HepG2 (cell line): ENCODE results near the gene RRP36. TPM values are rescaled to one million over a fixed set of nuclear protein-coding genes. Genes with fewer than 3 reads are reported as not detected.

Experiments used
- AGO1 ChIP-seq: fragments of 200-400 bp; formaldehyde crosslinking; IDR thresholded peaks from 2 replicates; pipeline ENCODE4 v1.6.1; 2017; ENCODE audit warnings: mild to moderate bottlenecking, low read depth, low read length, moderate library complexity; ENCODE audit not compliant: poor library complexity, severe bottlenecking
- ARNTL ChIP-seq: sonication (generic); formaldehyde crosslinking; IDR thresholded peaks from 2 replicates; pipeline ENCODE4 v1.4.0; 2020; ENCODE audit warnings: mild to moderate bottlenecking, missing genetic modification reagents
- ATF7-NPFF ChIP-seq: sonication (generic); formaldehyde crosslinking; IDR thresholded peaks from 2 replicates; pipeline ENCODE4 v1.8.1; 2023; ENCODE audit warnings: mild to moderate bottlenecking, low read depth, missing genetic modification reagents, moderate library complexity
- CBX2 ChIP-seq, 2 experiments: fragments of 200-600 bp in 1 of 2; sonication (generic); formaldehyde crosslinking in 1 of 2; IDR thresholded peaks; 2 replicates each; pipeline versions ENCODE4 v1.7.0 to v1.8.1; 2018 to 2022; ENCODE audit warnings: low read depth in 2 of 2, low read length in 1 of 2, mild to moderate bottlenecking in 1 of 2, missing genetic modification reagents in 1 of 2
- ELF4 ChIP-seq: sonication (generic); formaldehyde crosslinking; IDR thresholded peaks from 2 replicates; pipeline ENCODE4 v1.5.0; 2020; ENCODE audit warnings: missing genetic modification reagents, mild to moderate bottlenecking, moderate library complexity, borderline replicate concordance
- FOXC1 ChIP-seq: sonication (generic); formaldehyde crosslinking; IDR thresholded peaks from 2 replicates; pipeline ENCODE4 v1.8.0; 2022; ENCODE audit warnings: mild to moderate bottlenecking, missing genetic modification reagents, borderline replicate concordance
- HMG20B ChIP-seq: conservative IDR thresholded peaks from 2 replicates; pipeline ENCODE4 v1.6.1; 2016; ENCODE audit warnings: missing genetic modification reagents, missing compliant biosample characterization
- NFE2 ChIP-seq: sonication (generic); formaldehyde crosslinking; IDR thresholded peaks from 2 replicates; pipeline ENCODE4 v1.4.0; 2020; ENCODE audit warnings: missing genetic modification reagents
- PAX8 ChIP-seq: sonication (generic); formaldehyde crosslinking; IDR thresholded peaks from 2 replicates; pipeline ENCODE4 v1.8.0; 2022; ENCODE audit warnings: mild to moderate bottlenecking, missing genetic modification reagents, borderline replicate concordance
- ZBTB7A ChIP-seq: sonication (generic); formaldehyde crosslinking; IDR thresholded peaks from 2 replicates; pipeline ENCODE4 v1.8.0; 2022; ENCODE audit warnings: mild to moderate bottlenecking, missing genetic modification reagents
- ZNF205 ChIP-seq: IDR thresholded peaks from 2 replicates; pipeline ENCODE4 v1.6.1; 2018; ENCODE audit warnings: missing biosample characterization, missing genetic modification reagents
- ZNF451 ChIP-seq: sonication (generic); formaldehyde crosslinking; IDR thresholded peaks from 2 replicates; pipeline ENCODE4 v1.5.0; 2020; ENCODE audit warnings: mild to moderate bottlenecking, missing genetic modification reagents
- ZNF775 ChIP-seq: sonication (generic); formaldehyde crosslinking; IDR thresholded peaks from 2 replicates; pipeline ENCODE4 v1.4.0; 2020; ENCODE audit warnings: missing genetic modification reagents, mild to moderate bottlenecking, moderate library complexity, borderline replicate concordance
- polyA plus RNA-seq, 8 experiments: library from polyadenylated mRNA; depleted of rRNA in 3 of 8; stranded (reverse) in 7 of 8; unstranded in 1 of 8; fragments of >200 nt; fragmentation: Illumina TruSeq in 4 of 8; extraction: Trizol in 4 of 8; gene quantifications; 2 replicates each; pipeline versions ENCODE4 v1.2.1 to v1.2.3, GENCODE V29; 2011 to 2016; ENCODE audit warnings: low read depth in 4 of 8, missing spikeins in 1 of 8, mixed read lengths in 1 of 8; ENCODE audit not compliant: insufficient read depth in 1 of 8
- total RNA-seq, 5 experiments: library from RNA; depleted of rRNA; stranded (reverse); fragments of >200 nt; fragmentation: Illumina TruSeq; extraction: Trizol; gene quantifications; 2 replicates each; pipeline ENCODE4 v1.2.3, GENCODE V29; 2016; ENCODE audit warnings: low read depth in 1 of 5
- TF ChIP-seq, protein P1 (sequence below), 2 experiments: sonication (generic) in 1 of 2; formaldehyde crosslinking in 1 of 2; IDR thresholded peaks; 2 replicates each; pipeline versions ENCODE4 v1.4.0 to v1.6.1; 2016 to 2020; ENCODE audit warnings: borderline replicate concordance in 1 of 2, low read depth in 1 of 2, mild to moderate bottlenecking in 1 of 2, missing genetic modification reagents in 1 of 2
- TF ChIP-seq, protein P2 (sequence below): sonication (generic); formaldehyde crosslinking; IDR thresholded peaks from 2 replicates; pipeline ENCODE4 v1.8.1; 2022; ENCODE audit warnings: low read depth, mild to moderate bottlenecking, missing genetic modification reagents
- TF ChIP-seq, protein P3 (sequence below): IDR thresholded peaks from 2 replicates; pipeline ENCODE4 v1.6.1; 2016; ENCODE audit warnings: missing biosample characterization, missing genetic modification reagents, low read depth
- TF ChIP-seq, protein P4 (sequence below): IDR thresholded peaks from 2 replicates; pipeline ENCODE4 v1.6.1; 2016; ENCODE audit warnings: missing compliant biosample characterization, missing genetic modification reagents, borderline replicate concordance

RRP36 gene
- total and polyA plus RNA-seq, 2 of the 13 experiments (the other 11 are each of a cell fraction or from before 2014, with no cell fraction given) = 29.5 to 144 TPM

DNA sequence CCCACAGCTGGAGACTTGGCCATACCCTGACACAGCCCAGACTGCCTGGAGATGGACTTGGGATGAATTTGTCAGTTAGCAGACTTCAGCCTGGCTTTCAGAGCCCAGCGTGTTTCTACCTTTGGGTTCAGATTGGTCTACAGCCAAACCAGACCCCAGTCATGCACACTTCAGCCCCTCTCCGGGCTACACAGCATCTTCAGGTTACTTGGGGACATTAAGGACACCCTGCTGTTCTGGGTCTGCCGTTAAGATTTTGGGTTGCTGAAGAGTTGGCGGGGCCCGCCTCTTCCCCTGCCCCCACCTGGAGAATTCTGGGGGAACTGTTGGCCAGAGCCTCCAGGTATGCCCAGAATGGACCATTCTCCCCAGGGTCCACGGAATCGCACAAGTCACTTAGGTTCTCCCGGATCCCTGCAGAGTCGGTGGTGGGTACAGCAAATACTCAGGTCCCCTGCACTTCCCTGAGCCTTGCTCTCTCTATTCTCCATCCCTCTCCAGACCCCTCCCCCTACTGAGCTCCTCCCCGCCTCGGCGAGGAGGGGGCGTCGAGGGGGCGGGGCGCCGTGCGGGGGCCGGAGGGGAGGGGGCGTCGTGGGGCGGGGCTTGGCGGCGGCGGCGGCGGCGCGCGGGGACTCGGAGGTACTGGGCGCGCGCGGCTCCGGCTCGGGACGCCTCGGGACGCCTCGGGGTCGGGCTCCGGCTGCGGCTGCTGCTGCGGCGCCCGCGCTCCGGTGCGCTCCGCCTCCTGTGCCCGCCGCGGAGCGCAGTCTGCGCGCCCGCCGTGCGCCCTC, 54.4 kb downstream of the RRP36 start, which contains the start of gene PTK7 (continued):
- TF ChIP-seq, protein P1, sequence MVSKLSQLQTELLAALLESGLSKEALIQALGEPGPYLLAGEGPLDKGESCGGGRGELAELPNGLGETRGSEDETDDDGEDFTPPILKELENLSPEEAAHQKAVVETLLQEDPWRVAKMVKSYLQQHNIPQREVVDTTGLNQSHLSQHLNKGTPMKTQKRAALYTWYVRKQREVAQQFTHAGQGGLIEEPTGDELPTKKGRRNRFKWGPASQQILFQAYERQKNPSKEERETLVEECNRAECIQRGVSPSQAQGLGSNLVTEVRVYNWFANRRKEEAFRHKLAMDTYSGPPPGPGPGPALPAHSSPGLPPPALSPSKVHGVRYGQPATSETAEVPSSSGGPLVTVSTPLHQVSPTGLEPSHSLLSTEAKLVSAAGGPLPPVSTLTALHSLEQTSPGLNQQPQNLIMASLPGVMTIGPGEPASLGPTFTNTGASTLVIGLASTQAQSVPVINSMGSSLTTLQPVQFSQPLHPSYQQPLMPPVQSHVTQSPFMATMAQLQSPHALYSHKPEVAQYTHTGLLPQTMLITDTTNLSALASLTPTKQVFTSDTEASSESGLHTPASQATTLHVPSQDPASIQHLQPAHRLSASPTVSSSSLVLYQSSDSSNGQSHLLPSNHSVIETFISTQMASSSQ (IDR thresholded peaks at IDR 0.05; ENCODE audit: low read depth) = no peak
- TF ChIP-seq, protein P1 (CRISPR knock-in tag; IDR thresholded peaks at IDR 0.05; ENCODE audit: borderline replicate concordance) = 0 out of 2 replicates have a peak, but pooled peaks have one; percentile 7
- TF ChIP-seq CBX2 (IDR thresholded peaks at IDR 0.05; ENCODE audit: low read depth, low read length) = no peak
- TF ChIP-seq CBX2 (CRISPR knock-in tag; IDR thresholded peaks at IDR 0.05; ENCODE audit: low read depth) = no peak
- TF ChIP-seq ZNF205 (CRISPR knock-in tag) = no peak
- TF ChIP-seq, protein P2, sequence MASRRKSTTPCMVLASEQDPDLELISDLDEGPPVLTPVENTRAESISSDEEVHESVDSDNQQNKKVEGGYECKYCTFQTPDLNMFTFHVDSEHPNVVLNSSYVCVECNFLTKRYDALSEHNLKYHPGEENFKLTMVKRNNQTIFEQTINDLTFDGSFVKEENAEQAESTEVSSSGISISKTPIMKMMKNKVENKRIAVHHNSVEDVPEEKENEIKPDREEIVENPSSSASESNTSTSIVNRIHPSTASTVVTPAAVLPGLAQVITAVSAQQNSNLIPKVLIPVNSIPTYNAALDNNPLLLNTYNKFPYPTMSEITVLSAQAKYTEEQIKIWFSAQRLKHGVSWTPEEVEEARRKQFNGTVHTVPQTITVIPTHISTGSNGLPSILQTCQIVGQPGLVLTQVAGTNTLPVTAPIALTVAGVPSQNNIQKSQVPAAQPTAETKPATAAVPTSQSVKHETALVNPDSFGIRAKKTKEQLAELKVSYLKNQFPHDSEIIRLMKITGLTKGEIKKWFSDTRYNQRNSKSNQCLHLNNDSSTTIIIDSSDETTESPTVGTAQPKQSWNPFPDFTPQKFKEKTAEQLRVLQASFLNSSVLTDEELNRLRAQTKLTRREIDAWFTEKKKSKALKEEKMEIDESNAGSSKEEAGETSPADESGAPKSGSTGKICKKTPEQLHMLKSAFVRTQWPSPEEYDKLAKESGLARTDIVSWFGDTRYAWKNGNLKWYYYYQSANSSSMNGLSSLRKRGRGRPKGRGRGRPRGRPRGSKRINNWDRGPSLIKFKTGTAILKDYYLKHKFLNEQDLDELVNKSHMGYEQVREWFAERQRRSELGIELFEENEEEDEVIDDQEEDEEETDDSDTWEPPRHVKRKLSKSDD (CRISPR knock-in tag) = no peak
- TF ChIP-seq ZBTB7A = peak; percentile 80; the same call in 1 of the 2 replicates
- TF ChIP-seq, protein P3, sequence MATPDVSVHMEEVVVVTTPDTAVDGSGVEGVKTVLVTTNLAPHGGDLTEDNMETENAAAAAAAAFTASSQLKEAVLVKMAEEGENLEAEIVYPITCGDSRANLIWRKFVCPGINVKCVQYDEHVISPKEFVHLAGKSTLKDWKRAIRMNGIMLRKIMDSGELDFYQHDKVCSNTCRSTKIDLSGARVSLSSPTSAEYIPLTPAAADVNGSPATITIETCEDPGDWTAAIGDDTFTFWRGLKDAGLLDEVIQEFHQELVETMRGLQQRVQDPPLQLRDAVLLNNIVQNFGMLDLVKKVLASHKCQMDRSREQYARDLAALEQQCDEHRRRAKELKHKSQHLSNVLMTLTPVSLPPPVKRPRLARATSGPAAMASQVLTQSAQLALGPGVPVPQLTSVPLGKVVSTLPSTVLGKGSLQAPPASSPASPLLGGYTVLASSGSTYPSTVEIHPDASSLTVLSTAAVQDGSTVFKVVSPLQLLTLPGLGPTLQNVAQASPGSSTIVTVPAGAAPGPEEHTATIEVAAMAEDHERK (CRISPR knock-in tag) = peak; percentile 36; the same call in 1 of the 2 replicates
- no peak for TF ChIP-seq PAX8 (CRISPR knock-in tag)
- TF ChIP-seq FOXC1 = no peak
- no peak for TF ChIP-seq HMG20B
- no peak for TF ChIP-seq ZNF451 (CRISPR knock-in tag)
- no peak for TF ChIP-seq ARNTL (CRISPR knock-in tag)
- peak; percentile 74; the same call in 1 of the 2 replicates for TF ChIP-seq ATF7-NPFF (CRISPR knock-in tag)
- TF ChIP-seq NFE2 (CRISPR knock-in tag) = no peak
- TF ChIP-seq ZNF775 (CRISPR knock-in tag) = no peak
- 0 out of 2 replicates have a peak, but pooled peaks have one; percentile 7 for TF ChIP-seq ELF4 (CRISPR knock-in tag)
- TF ChIP-seq AGO1 = no peak
- TF ChIP-seq, protein P4, sequence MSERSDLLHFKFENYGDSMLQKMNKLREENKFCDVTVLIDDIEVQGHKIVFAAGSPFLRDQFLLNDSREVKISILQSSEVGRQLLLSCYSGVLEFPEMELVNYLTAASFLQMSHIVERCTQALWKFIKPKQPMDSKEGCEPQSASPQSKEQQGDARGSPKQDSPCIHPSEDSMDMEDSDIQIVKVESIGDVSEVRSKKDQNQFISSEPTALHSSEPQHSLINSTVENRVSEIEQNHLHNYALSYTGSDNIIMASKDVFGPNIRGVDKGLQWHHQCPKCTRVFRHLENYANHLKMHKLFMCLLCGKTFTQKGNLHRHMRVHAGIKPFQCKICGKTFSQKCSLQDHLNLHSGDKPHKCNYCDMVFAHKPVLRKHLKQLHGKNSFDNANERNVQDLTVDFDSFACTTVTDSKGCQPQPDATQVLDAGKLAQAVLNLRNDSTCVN (CRISPR knock-in tag) = no peak
